Ramos (cell line): Measurements from ENCODE around the gene MYL7.

ENCODE experiments used
- in situ Hi-C: fragments of 300-500 bp; cut with MboI; formaldehyde crosslinking; loops from one replicate; pipeline ENCODE4 v1.14.3; 2022; ENCODE audit warnings: low sequenced_read_pairs; ENCODE audit not compliant: unreplicated experiment

MYL7 gene

GRCh38 chr7:44152971-44153947 is 12.1 kb upstream of the MYL7 start:
- in situ Hi-C loops: no loop called here

DNA sequence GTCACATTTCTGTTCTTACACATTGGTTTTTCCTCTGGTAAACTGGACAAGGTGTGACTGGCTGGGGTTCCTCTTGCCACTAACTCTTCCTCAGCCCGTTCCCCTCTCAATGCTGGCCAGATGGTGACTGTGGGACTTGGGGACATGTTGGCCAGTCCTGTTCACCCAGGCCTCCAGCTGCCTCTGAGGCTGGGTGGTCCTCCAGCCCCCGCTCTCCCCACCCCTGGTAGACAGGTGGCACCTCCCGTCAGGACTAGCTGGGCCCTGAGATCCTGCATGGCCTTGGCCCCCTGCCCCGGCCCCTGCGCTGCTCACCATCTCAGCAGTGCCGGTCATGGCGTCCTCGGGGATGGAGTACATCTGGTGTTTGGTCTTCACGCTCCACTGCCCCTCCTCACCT is 10.8 kb upstream of the MYL7 start:
- in situ Hi-C loops: no loop called here

DNA sequence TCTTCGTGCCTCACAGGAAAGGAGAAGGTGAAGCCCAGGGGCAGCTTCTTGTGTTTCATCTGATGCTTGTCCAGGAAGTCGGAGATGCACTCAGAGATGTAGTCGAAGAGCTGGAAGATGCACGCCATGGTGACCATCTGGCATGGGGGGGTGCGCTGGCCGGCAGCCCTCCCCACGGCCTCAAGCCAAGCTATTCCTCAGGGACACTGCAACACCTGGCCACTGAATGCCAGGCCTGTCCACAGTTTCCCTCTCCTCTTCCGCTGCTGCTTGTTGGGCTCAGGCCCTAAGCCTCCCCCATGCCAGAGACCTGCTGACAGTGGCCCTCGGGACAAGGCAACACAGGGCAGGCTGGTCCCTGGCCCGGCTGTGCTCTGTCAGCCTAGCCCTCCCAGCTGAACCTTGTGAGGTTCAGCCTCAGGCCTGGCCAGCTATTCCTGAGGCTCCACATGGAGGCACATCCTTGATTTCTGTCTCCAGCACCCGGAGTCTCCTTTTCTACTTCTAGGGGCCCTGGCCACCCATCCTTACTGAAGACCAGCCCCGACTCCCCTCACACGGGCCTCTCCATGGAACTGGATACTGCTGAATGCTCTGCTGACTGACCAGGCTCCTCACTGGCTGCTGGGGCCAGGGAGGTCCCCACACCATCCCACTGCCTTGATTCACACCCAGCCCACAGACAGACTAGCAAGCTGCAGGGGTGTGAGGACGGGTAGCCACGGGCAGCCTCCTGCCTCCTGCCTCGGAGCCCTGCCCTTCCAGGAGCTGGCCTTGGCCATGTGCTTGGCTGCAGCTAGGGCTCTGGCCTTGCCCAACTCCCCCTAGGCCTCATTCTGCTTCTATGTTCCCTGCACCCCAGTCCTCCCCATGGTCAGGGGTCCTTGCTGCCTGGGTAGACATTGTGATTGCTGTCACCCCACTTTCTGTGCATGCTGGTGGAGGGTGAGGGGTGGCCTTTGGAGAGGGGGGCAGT is 10.1 kb upstream of the MYL7 start:
- in situ Hi-C loops: no loop called here

DNA sequence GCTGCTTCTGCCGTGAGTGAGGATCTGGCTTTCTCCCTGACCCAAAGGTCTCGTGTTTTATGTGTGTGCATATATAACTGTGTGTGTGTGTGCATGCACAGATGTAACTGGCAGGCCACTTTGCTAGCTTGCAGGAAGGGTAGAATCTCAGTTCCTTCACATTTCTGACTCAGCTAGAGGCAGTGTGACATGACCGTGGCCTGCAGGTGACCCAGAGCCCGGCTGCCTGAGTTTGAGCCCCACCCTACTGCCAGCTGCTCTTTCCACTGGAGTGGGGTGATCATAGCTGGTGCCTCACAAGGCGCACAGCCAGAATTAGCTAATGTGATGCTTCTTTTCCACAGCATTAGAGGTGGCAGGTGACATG is 9.3 kb upstream of the MYL7 start:
- in situ Hi-C loops: no loop called here

DNA sequence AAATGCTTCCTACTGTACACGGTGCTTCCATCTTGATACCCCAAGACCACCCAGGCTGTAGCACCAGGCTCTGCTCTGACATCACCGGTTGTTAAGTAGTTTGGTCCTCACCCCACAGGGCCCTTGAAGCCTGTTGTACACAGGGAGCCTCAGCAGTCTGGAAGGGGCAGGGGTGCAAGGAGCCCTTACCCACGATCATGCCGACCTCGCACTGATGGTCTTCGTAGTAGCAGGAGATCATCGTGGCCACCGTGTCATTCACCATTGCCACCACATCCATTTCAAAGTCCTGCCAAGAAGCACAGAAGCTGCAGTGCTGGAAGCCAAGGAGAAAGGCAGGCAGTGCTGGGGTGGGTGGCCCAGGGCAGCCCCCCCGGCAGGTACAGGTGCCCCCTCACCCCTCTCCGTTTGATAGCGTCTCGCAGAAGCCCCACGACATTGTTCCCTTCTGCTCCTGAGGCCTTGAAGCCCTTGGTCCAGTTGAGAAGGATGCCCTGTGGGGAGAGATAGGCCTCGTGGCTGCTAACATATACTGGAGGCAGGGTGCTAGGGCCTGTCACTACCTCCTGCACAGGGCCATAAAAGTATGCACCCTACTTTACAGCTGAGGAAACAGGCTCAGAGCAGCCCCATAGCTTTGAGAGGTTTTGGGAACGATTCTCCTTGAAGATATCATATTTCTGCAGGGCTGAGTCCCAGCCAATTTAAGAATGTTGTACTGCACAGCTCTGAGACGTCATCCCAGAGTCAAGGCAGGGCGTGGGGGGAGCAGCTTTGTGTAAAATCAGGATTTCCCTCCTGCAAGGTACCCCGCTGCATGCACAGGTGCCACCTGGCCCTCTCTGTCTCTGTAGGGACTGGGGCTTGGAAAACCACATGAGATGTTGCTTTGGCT is 8.7 kb upstream of the MYL7 start:
- in situ Hi-C loops: no loop called here

DNA sequence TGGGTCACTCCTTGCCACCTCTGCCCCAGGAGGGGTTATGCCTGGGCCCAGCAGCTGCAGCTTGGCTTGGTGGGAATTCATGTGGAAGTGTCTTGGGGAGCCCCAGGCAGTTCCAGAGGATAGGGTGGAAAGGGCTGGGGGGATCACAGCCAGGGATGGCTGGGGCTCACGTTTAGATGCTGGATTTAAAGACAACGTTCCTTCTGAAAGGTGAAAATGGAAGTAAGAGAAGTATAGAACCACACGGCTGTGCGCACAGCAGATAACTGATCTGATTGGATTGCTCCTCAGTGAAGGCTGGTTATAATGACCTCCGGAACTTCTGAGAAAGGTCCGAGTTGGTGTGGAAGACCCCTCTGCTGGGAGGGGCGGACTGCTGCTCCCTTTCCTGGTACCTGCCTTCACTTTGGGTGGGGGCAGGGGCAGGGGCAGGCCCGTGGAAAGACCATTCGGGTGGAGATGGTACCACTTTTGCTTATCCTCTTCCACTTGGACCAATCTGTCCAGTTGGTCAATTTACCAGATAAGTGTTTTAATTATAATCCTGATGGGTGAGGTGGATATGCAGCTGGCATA is 7.9 kb upstream of the MYL7 start:
- in situ Hi-C loops: no loop called here

- in situ Hi-C loops: no loop called here
Observed at GRCh38 chr7:44148166-44148565, 7.0 kb upstream of the MYL7 start.

DNA sequence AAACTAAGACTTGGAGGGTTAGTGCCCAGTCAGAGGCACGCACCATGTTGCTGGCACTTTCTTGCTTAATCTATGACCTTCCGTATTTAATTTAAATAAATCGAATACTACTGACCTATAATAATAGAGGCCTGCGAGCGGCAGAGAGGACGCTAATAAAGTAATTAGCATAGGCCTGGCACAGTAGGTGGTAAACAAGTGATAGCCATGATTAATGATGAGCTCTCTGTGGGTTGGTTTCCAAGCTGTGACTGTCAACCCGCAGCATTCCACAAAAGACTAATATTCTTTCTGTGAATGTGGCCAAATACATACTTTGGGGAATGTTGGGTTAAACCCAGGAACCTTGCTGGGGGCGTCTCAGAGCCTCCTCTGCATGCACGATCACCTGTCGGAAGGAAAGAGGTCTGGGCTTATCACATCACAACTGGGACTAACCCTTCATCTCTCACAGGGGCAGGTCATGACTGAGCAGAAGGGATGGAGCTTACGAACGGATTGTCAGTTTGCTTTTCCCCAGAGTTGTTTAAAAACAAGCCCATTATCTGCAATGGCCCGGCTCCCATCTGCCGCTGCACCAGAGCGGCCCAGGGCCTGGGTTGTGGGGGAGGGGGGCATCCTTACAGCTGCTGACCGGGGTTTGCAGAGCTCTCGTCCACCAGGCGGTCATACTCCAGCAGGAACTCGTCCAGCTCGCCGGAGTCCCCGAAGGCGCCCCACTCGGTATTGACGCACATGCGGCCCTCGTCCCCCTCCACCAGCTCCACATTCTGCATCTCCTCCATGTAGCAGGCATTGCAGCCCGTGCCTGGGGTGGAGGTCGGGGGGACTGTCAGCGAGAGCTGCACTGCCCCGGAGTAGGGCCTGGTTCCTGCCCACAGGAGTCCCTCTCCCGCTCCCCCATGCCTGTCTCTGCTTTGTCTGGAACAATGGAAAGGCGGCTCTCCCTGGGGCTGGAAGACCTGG is 6.2 kb upstream of the MYL7 start:
- in situ Hi-C loops: no loop called here

- in situ Hi-C loops: no loop called here
Observed at GRCh38 chr7:44145969-44146911, 5.1 kb upstream of the MYL7 start.

DNA sequence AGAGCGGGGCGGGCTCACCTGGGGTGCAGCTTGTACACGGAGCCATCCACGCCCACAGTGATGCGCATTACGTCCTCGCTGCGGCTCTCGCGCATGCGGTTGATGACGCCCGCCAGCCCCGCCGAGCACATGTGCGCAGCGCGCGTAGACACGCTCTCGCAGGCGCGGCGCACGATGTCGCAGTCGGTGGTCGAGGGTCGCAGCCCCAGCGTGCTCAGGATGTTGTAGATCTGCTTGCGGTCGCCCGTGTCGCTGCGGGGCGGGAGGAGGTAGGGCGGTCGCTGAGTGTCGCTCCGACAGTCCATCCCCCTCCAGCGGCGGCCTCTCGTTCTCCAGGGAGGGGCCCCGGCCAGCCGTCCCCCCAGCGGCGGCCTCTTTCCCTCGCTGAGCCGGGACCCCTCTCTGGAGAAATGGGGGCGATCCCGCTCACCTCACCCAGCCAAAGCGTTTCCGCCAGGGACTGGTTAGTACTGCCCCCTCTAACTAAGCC is 4.4 kb upstream of the MYL7 start:
- in situ Hi-C loops: no loop called here

DNA sequence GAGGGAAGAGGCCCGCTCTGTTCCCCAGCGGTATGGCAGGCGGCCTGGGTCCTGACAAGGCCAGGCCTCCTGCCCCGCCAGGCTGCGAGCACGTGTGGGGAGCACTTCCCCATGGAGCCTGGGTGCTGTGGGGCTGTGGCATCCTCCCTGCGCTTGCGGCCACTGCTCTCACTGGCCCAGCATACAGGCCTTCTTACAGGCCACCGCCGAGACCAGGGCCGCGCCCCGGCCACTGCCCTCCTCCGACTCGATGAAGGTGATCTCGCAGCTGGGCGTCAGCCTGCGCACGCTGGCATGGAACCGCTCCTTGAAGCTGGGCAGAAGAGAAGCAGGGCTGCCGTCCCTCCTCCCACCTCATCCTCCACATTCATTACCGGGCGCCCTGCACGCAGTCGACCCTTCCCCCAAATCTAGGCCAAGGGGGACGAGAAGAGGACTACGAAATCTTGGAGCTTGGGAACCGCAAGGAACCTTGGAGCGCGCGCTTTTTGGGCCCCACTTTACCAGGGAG is 3.9 kb upstream of the MYL7 start:
- in situ Hi-C loops: no loop called here

GRCh38 chr7:44144426-44144967 is 3.4 kb upstream of the MYL7 start:
- in situ Hi-C loops: no loop called here

DNA sequence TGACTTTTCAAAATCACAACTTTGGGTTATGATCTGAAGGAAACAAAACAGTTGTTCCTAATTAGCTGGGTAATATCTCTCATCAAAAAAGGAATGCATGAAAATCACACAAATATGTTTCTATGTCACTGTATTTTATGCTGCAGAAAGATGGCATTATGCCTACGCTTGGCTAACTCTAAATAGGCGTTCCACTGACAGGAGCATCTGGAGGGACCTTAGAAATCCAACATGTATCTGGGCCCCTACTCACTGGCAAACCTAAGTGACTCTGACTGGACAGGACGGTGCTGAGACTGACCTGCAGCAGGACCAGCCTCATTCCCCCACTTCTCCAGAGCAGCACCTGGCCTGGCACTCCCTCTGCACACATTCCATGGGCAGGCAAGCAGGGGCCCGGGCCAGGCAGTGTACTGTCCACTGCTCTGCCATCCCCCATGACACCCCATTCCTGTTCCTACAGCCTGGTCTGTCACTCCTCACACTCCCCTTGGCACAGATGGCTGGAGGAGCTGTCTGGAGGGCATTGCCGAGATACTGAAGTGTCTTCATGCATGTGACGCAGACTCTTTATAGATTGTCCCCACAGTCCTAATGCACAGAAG is 2.6 kb upstream of the MYL7 start:
- in situ Hi-C loops: no loop called here

DNA sequence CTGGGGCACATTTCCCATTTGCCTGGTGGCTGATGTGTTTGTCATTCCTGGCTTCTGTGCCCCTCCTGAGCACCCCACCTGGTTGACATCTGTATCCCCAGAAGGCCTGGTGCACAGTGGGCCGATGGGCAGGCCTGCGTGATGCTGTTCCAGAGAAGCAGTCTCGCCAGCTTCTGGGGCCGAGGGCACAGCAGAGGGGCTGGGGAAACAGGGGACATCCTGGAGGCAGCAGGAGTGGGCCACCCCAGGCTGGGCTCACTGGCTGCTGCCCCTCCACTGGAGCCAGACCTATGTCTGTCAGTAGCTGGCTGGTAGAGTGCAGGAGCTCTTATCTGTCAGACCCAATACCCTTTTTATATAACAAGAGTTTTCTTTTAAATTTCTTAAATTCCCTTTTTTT is 896 bp upstream of the MYL7 start:
- in situ Hi-C loops: no loop called here

GRCh38 chr7:44140341-44140740 is 791 bp downstream of the MYL7 start:
- in situ Hi-C loops: no loop called here

DNA sequence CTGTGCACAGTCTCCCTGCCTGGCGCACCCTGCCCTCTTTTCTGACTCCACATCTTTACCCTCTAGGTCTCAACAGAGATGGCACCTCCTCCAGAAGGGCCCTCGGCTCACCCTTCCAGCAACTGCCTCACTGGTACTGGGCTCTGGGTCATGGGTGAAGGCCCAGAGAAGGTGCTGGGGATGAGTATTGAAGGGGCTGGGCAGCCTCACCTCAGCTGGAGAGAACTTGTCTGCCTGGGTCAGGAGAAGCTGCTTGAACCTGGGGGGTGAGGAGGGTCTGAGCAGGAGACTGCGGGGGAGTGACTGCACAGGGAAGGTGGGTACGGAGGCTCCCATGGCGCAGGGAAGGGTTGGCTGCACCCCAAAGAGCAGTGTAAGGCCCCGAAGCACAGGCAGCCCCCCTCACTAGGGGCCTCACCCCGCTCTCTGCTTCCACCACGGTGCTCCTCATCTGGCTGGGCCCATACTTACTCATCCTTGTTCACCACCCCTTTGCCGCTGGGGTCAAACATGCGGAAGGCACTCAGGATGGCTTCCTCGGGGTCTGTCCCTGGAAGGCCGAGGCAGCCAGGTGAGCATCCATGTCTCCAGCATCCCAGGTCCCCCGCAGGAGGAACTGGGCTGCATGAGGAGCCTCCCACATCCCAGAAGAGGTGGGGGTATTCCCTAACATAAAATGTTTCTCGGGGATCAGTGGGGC is 1.7 kb downstream of the MYL7 start:
- in situ Hi-C loops: no loop called here
